ENCODE results near the gene TRPM2.

TRPM2 gene

GRCh38 chr21:44445145-44445812 is 91.9 kb downstream of the TRPM2 start:
- DNase-seq (ENCODE audit: low read depth): no peak

GRCh38 chr21:44448651-44449131 is 95.3 kb downstream of the TRPM2 start:
- no peak for DNase-seq (ENCODE audit: low read depth)

GRCh38 chr21:44449473-44450363 is 96.3 kb downstream of the TRPM2 start:
- no peak for DNase-seq (ENCODE audit: low read depth)

- no peak for DNase-seq (ENCODE audit: low read depth)
Observed at GRCh38 chr21:44450402-44450801, 97.0 kb downstream of the TRPM2 start.

- no peak for DNase-seq (ENCODE audit: low read depth)
Observed at GRCh38 chr21:44450999-44451398, 97.6 kb downstream of the TRPM2 start.

GRCh38 chr21:44453120-44453519 is 99.7 kb downstream of the TRPM2 start:
- DNase-seq (ENCODE audit: low read depth): no peak

GRCh38 chr21:44454058-44454457 is 100.6 kb downstream of the TRPM2 start:
- DNase-seq (ENCODE audit: low read depth): no peak

- DNase-seq (ENCODE audit: low read depth): peak; percentile 62
Observed at GRCh38 chr21:44454747-44455523, 101.5 kb downstream of the TRPM2 start, which contains the start of gene LRRC3. TSS of gene LRRC3 (plus strand) at chr21:44455510. CDS start at chr21:44456645, 1,135 bp downstream.

GRCh38 chr21:44455524-44456213 is 102.2 kb downstream of the TRPM2 start:
- no peak for DNase-seq (ENCODE audit: low read depth)

GRCh38 chr21:44456214-44456914 is 102.9 kb downstream of the TRPM2 start:
- no peak for DNase-seq (ENCODE audit: low read depth)

- no peak for DNase-seq (ENCODE audit: low read depth)
Observed at GRCh38 chr21:44456915-44457736, 103.7 kb downstream of the TRPM2 start.

- no peak for DNase-seq (ENCODE audit: low read depth)
Observed at GRCh38 chr21:44458971-44459711, 105.7 kb downstream of the TRPM2 start.

GRCh38 chr21:44459712-44460440 is 106.5 kb downstream of the TRPM2 start:
- DNase-seq (ENCODE audit: low read depth): no peak

- DNase-seq (ENCODE audit: low read depth): no peak
Observed at GRCh38 chr21:44460441-44460755, 107.0 kb downstream of the TRPM2 start.

- DNase-seq (ENCODE audit: low read depth): no peak
Observed at GRCh38 chr21:44461005-44461404, 107.6 kb downstream of the TRPM2 start.

GRCh38 chr21:44461464-44462001 is 108.1 kb downstream of the TRPM2 start:
- DNase-seq (ENCODE audit: low read depth): no peak

- DNase-seq (ENCODE audit: low read depth): no peak
Observed at GRCh38 chr21:44462086-44462833, 108.8 kb downstream of the TRPM2 start.

GRCh38 chr21:44462834-44463200 is 109.4 kb downstream of the TRPM2 start:
- DNase-seq (ENCODE audit: low read depth): no peak
